IPS-15b (cell line): ENCODE results near the gene CDH16.
"Not testable (repeated sequence)": the region's sequence is repeated elsewhere in the genome, so short reads cannot be mapped to it uniquely, and the experiment has no call there.

Experiments used
- H3K27me3 ChIP-seq: one replicate; pipeline ENCODE4 v1.6.1; 2013; ENCODE audit warnings: low read length; ENCODE audit not compliant: control insufficient read depth, insufficient read depth
- H3K36me3 ChIP-seq: one replicate; pipeline ENCODE4 v1.6.1; 2013; ENCODE audit warnings: low read length; ENCODE audit not compliant: control insufficient read depth, insufficient read depth
- H3K4me1 ChIP-seq: one replicate; pipeline ENCODE4 v1.6.1; 2013; ENCODE audit warnings: mild to moderate bottlenecking, low read length; ENCODE audit not compliant: control insufficient read depth, insufficient read depth
- H3K4me3 ChIP-seq: one replicate; pipeline ENCODE4 v1.5.1; 2013; ENCODE audit warnings: low read depth, low read length
- H3K9ac ChIP-seq: one replicate; pipeline ENCODE4 v1.6.1; 2013; ENCODE audit warnings: low read depth, mild to moderate bottlenecking, low read length
- H3K9me3 ChIP-seq: one replicate; pipeline ENCODE4 v1.6.1; 2013; ENCODE audit warnings: mild to moderate bottlenecking, low read length; ENCODE audit not compliant: control insufficient read depth, insufficient read depth

The CDH16 gene

DNA sequence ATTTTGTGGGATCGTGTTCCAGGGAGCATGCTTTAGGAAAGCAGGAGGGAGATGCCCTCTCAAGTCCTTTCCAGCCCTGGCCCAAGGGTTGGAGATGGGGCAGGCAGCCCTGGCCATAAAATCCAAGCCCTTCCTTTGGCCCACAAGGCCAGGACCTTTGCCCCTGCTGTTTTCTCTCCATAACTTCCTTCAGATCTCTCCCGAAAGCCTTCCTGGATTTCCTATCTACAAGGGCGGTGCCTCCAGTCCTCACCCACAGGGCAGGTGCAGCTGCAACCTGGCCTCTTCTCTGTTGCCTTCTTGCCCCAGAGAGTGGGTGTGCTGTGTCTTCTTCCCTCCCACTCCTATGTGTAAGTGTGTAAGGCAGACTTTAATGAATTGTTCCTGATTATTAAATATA lies 46.8 kb downstream of the CDH16 start:
- Histone ChIP-seq H3K4me3 (no peak overlapping the region), H3K9me3 (no peaks in the 10 kb centered on the region), H3K9ac (no peak overlapping the region), H3K36me3 (no peaks in the 10 kb centered on the region), H3K4me1 (no peaks in the 10 kb centered on the region), H3K27me3 (peaks cover 4% of the 10 kb centered on the region)

DNA sequence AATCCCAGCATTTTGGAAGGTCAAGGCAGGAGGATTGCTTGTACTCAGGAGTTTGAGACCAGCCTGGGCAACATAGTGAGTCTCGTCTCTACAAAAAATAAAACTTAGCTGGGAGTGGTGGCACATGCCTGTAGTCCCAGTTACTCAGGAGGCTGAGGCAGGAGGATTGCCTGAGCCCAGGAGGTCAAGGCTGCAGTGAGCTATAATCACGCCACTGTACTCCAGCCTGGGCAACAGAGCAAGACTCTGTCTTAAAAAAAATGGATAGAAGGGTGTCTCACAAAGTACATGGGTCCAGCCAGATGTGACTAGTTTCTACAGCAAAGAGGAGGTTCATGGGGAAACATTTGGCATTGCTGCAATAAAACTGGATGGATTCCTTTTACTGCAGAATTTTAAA lies 47.3 kb downstream of the CDH16 start:
- not testable (repeated sequence) for H3K27me3 ChIP-seq, H3K4me1 ChIP-seq, H3K9ac ChIP-seq, H3K4me3 ChIP-seq, H3K36me3 ChIP-seq, H3K9me3 ChIP-seq

DNA sequence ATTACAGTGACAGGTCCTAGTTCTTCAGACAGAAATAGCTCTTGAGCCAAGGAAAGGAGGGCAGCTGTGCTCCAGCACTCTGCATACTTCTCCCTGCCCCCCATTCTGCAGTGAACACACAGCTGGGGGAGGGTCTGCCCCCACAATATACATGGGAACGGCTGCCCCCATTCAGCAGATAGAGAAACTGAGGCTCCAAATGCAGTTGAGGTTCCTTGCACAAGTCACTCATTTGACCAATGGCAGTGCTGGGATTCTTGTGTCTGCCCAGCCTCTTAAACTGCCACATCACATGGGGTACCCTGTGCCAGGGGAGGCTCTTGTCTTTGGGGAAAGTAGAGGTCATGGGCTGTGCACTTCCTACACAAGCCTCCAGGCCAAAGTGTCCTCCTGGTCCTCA lies 49.3 kb downstream of the CDH16 start:
- Histone ChIP-seq H3K9ac (no peak overlapping the region), H3K36me3 (no peaks in the 10 kb centered on the region), H3K4me1 (no peaks in the 10 kb centered on the region), H3K27me3 (peaks cover 4% of the 10 kb centered on the region), H3K9me3 (no peaks in the 10 kb centered on the region), H3K4me3 (no peak overlapping the region)

DNA sequence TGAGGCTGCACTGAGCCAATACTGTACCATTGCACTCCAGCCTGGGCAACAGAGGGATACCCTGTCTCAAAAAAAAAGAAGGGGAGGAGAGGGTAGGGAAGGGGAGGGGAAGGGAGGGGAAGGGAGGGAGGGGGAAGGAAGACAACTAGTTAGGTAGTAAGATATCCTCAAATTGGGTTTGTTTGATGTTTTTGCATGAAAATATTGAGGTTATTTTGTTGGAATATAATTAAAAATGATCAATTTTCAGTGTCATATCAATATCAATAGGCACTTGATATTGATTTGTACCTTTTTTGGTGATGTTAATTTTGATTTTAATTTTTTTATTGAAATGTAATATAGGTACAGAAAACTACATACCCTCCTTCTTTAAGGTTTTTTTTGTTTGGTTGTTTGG lies 55.0 kb downstream of the CDH16 start:
- no peaks in the 10 kb centered on the region for H3K4me1 ChIP-seq

DNA sequence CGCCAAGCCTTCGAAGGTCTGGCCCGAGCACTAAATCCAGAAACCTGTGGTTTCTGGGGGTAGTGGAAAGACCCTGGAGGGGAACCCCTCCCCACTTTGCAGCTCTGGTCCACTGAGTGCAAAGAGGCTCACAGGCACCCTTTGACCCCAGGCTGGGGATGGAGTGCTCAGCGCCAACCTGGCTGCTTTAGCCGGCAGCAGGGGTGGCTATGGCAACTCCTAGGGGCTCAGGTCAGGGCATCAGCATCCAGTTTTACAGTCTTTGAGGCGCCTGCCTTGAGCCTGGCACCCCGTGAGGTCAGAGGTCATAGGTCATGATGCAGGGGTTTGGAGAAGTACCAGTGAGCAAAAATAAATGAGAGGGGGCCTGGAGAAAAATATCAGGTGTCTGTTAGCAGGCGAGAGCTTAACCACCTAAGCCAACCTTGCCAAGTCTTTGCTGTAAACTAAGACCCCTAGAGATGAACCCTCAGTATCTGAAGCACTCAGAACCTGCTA lies 56.6 kb downstream of the CDH16 start:
- Histone ChIP-seq H3K4me3 (no peak overlapping the region), H3K27me3 (no peaks in the 10 kb centered on the region), H3K9me3 (no peaks in the 10 kb centered on the region), H3K36me3 (no peaks in the 10 kb centered on the region), H3K4me1 (no peaks in the 10 kb centered on the region), H3K9ac (no peak overlapping the region)

More for the DNA sequence above, 55.0 kb downstream of the CDH16 start:
- H3K4me3 ChIP-seq, result no peak overlapping the region
- no peaks in the 10 kb centered on the region for H3K9me3 ChIP-seq
- no peaks in the 10 kb centered on the region for H3K27me3 ChIP-seq
- H3K36me3 ChIP-seq, result no peaks in the 10 kb centered on the region
- H3K9ac ChIP-seq, result no peak overlapping the region

DNA sequence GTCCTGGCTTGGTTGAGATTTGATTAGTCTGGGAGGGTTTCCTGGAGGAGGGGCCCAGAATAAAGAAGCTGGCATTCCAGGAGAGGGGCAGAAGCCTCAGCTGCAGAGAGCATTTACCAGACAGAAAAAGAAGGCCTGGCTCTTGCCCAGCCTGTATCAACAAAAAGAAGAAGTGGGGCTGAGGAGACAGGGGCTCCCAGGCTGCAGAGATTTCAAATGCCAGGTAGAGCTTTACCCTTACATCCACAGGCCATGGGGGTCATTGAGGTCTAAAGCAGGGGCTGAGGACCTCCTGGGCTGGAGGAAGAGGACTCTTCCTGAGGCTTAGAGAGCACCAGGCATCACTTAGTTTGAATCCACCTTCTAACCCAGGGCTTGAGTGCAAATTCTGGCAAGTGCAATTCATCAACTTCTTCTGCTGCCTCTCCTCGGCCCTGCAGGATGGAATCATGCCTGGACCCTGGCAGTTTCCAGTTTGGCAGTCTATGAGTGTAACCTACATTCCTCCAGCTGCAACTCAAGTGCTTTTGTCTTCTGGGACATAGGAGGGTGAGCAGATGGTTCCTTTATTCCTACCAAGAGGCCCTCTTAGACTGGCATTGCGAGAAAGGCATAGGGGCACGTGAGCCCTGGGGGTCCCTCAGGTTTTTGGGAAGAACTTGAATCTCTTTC lies 59.2 kb downstream of the CDH16 start:
- no peaks in the 10 kb centered on the region for H3K9me3 ChIP-seq

DNA sequence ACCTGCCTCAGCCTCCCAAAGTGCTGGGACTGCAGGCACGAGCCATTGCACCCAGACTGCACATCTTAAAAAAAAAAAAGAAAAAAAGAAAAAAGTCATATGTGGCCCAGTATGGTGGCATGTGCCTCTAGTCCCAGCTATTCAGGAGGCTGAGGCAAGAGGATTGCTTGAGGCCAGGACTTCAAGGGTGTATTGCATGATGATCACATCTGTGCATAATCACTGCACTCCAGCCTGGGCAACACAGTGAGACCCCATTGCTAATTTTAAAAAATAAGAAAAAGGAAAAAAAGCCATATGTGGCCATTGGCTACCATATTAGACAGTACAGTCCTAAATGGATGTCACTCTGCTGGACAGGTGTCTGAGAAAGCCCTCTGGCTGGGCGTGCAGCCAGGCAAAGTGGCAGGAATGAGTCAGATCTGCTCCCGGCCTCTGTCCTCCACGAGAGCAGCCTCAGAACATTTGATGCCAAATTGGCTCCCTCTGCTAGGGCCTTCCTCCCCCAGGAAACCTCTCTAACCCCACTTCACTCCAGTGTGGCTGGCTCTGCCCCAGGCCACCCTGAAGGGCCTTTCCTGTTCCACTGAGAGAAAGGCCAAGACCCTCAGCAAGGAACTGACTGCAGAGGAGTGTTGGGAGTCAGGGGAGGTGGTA lies 59.8 kb downstream of the CDH16 start:
- H3K9me3 ChIP-seq, result no peaks in the 10 kb centered on the region
- no peaks in the 10 kb centered on the region for H3K27me3 ChIP-seq
- H3K4me3 ChIP-seq, result no peak overlapping the region
- H3K36me3 ChIP-seq, result no peaks in the 10 kb centered on the region
- H3K4me1 ChIP-seq, result no peaks in the 10 kb centered on the region
- H3K9ac ChIP-seq, result no peak overlapping the region

More for the DNA sequence above, 59.2 kb downstream of the CDH16 start:
- no peak overlapping the region for H3K4me3 ChIP-seq
- H3K9ac ChIP-seq, result no peak overlapping the region
- no peaks in the 10 kb centered on the region for H3K27me3 ChIP-seq
- no peaks in the 10 kb centered on the region for H3K36me3 ChIP-seq
- no peaks in the 10 kb centered on the region for H3K4me1 ChIP-seq
